A549 (cell line): ENCODE data around the gene SRRM2.

Source experiments
- CHD2 ChIP-seq: fragments of 150-350 bp; IDR thresholded peaks from 2 replicates; pipeline ENCODE4 v1.6.1; 2014; ENCODE audit warnings: low read length; ENCODE audit not compliant: partially characterized antibody
- EP300 ChIP-seq, 2 experiments: fragments of >200 bp; sonication (Bioruptor Twin); formaldehyde crosslinking; IDR thresholded peaks; 2 replicates in 1 of 2; 3 replicates in 1 of 2; pipeline ENCODE4 v1.6.1; 2016 to 2017
- HDAC2 ChIP-seq: fragments of 200-600 bp; sonication (generic); IDR thresholded peaks from 2 replicates; pipeline ENCODE4 v1.6.1; 2016
- JUNB ChIP-seq: fragments of >200 bp; sonication (Bioruptor Twin); formaldehyde crosslinking; IDR thresholded peaks from 2 replicates; pipeline ENCODE4 v1.6.1; 2016
- KDM1A ChIP-seq: fragments of 200-600 bp; sonication (generic); IDR thresholded peaks from 2 replicates; pipeline ENCODE4 v1.6.1; 2016; ENCODE audit warnings: low read depth, mild to moderate bottlenecking
- MAFK ChIP-seq: fragments of 450-650 bp; IDR thresholded peaks from 2 replicates; pipeline ENCODE4 v1.6.1; 2014; ENCODE audit not compliant: partially characterized antibody
- NPAS2 ChIP-seq: fragments of 250-450 bp; sonication (Bioruptor Pico); IDR thresholded peaks from 2 replicates; pipeline ENCODE4 v1.8.0; 2022; ENCODE audit warnings: mild to moderate bottlenecking, moderate library complexity, borderline replicate concordance
- NR3C1 ChIP-seq: fragments of >200 bp; sonication (Bioruptor Twin); formaldehyde crosslinking; IDR thresholded peaks from 3 replicates; pipeline ENCODE4 v1.6.1; 2017
- POLR2A ChIP-seq: IDR thresholded peaks from 2 replicates; pipeline ENCODE4 v1.6.1; 2012; ENCODE audit warnings: mild to moderate bottlenecking, low read length
- RNF2 ChIP-seq: fragments of 200-600 bp; sonication (generic); IDR thresholded peaks from 2 replicates; pipeline ENCODE4 v1.6.1; 2016; ENCODE audit warnings: low read depth, mild to moderate bottlenecking, antibody characterized with exemption, moderate library complexity, borderline replicate concordance
- TP53 ChIP-seq: fragments of 250-450 bp; sonication (Bioruptor Pico); IDR thresholded peaks from 2 replicates; pipeline ENCODE4 v1.5.0; 2021; ENCODE audit warnings: mild to moderate bottlenecking, moderate library complexity
- TF ChIP-seq, protein P1 (sequence below): fragments of >200 bp; sonication (Bioruptor Twin); formaldehyde crosslinking; IDR thresholded peaks from 3 replicates; pipeline ENCODE4 v1.5.1; 2016
- TF ChIP-seq, protein P2 (sequence below): fragments of 450-650 bp; IDR thresholded peaks from 2 replicates; pipeline ENCODE4 v1.6.1; 2014; ENCODE audit warnings: antibody characterized with exemption

DNA sequence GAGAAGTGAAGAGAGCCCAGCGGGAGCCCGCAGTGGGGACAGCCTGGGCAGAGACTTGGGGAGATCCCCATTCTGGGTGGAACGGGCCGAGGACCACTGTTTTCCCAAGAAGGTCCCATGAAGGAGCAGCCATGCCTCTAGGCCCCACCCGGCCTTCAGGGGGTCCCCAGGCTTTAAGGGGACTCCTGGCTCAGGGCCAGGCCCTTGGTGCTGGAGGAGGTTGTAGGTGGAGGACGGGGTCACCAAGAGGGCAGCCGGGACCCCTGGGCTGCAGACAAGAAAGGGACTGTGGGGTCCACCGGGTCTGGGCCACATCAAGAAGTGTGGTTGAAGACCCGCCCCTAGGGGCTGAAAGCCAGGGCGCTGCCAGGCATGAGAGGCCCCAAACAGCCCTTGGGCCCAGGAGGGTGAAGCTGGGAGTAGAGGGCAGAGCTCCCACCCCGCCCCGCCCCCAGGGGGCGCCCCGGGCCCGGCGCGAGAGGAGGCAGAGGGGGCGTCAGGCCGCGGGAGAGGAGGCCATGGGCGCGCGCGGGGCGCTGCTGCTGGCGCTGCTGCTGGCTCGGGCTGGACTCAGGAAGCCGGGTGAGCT, 64.4 kb downstream of the SRRM2 start, which contains the start of gene PRSS21:
- TF ChIP-seq EP300 (IDR thresholded peaks at IDR 0.05) (no peak), JUNB (no peak), NR3C1 (no peak), HDAC2 (no peak), RNF2 (no peak), NPAS2 (no peak), POLR2A (no peak), TP53 (CRISPR knock-in tag) (no peak), KDM1A (no peak), MAFK (no peak), CHD2 (no peak)
- TF ChIP-seq, protein P1, sequence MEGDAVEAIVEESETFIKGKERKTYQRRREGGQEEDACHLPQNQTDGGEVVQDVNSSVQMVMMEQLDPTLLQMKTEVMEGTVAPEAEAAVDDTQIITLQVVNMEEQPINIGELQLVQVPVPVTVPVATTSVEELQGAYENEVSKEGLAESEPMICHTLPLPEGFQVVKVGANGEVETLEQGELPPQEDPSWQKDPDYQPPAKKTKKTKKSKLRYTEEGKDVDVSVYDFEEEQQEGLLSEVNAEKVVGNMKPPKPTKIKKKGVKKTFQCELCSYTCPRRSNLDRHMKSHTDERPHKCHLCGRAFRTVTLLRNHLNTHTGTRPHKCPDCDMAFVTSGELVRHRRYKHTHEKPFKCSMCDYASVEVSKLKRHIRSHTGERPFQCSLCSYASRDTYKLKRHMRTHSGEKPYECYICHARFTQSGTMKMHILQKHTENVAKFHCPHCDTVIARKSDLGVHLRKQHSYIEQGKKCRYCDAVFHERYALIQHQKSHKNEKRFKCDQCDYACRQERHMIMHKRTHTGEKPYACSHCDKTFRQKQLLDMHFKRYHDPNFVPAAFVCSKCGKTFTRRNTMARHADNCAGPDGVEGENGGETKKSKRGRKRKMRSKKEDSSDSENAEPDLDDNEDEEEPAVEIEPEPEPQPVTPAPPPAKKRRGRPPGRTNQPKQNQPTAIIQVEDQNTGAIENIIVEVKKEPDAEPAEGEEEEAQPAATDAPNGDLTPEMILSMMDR = no peak
- TF ChIP-seq, protein P2, sequence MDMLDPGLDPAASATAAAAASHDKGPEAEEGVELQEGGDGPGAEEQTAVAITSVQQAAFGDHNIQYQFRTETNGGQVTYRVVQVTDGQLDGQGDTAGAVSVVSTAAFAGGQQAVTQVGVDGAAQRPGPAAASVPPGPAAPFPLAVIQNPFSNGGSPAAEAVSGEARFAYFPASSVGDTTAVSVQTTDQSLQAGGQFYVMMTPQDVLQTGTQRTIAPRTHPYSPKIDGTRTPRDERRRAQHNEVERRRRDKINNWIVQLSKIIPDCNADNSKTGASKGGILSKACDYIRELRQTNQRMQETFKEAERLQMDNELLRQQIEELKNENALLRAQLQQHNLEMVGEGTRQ = no peak
